Activated naive CD4-positive, alpha-beta T cell treated with Interleukin-2 at 50 U/mL for 16 hours (primary cell): Measurements from ENCODE around the gene ZDHHC7.

Source experiments
- DNase-seq: peaks from one replicate; pipeline ENCODE4 v3.0.0-alpha.2; 2020

Gene ZDHHC7

GRCh38 chr16:85017633-85018032 is 6.3 kb upstream of the ZDHHC7 start:
- DNase-seq: no peak

- peak; percentile 39 for DNase-seq
Observed at GRCh38 chr16:85017151-85017550, 5.8 kb upstream of the ZDHHC7 start.

GRCh38 chr16:85015481-85016187 is 4.3 kb upstream of the ZDHHC7 start:
- DNase-seq: no peak

- no peak for DNase-seq
Observed at GRCh38 chr16:85014311-85014710, 3.0 kb upstream of the ZDHHC7 start.

GRCh38 chr16:85011846-85012284 is 530 bp upstream of the ZDHHC7 start:
- no peak for DNase-seq

GRCh38 chr16:85010446-85010930 is 847 bp downstream of the ZDHHC7 start:
- no peak for DNase-seq

- DNase-seq: no peak
Observed at GRCh38 chr16:85008271-85008670, 3.1 kb downstream of the ZDHHC7 start.

- DNase-seq: no peak
Observed at GRCh38 chr16:85007496-85008214, 3.7 kb downstream of the ZDHHC7 start.

- no peak for DNase-seq
Observed at GRCh38 chr16:85006639-85007038, 4.7 kb downstream of the ZDHHC7 start.

- no peak for DNase-seq
Observed at GRCh38 chr16:85005285-85006069, 5.9 kb downstream of the ZDHHC7 start.

GRCh38 chr16:85004587-85005205 is 6.6 kb downstream of the ZDHHC7 start:
- no peak for DNase-seq

- DNase-seq: no peak
Observed at GRCh38 chr16:85003725-85004586, 7.4 kb downstream of the ZDHHC7 start.

- DNase-seq: no peak
Observed at GRCh38 chr16:85003076-85003475, 8.3 kb downstream of the ZDHHC7 start.

GRCh38 chr16:85002608-85003007 is 8.7 kb downstream of the ZDHHC7 start:
- DNase-seq: no peak

- no peak for DNase-seq
Observed at GRCh38 chr16:85002099-85002541, 9.2 kb downstream of the ZDHHC7 start.

GRCh38 chr16:84999857-85000480 is 11.4 kb downstream of the ZDHHC7 start:
- no peak for DNase-seq

- DNase-seq: no peak
Observed at GRCh38 chr16:84999200-84999599, 12.1 kb downstream of the ZDHHC7 start.

GRCh38 chr16:84996365-84996764 is 15.0 kb downstream of the ZDHHC7 start:
- DNase-seq: no peak

- DNase-seq: peak; percentile 53
Observed at GRCh38 chr16:84995663-84996062, 15.7 kb downstream of the ZDHHC7 start.

- DNase-seq: no peak
Observed at GRCh38 chr16:84993926-84994325, 17.4 kb downstream of the ZDHHC7 start.

- no peak for DNase-seq
Observed at GRCh38 chr16:84992717-84993075, 18.6 kb downstream of the ZDHHC7 start.

GRCh38 chr16:84990782-84991181 is 20.6 kb downstream of the ZDHHC7 start:
- DNase-seq: no peak
